Measurements from ENCODE around the gene RBSN.
"Not testable (repeated sequence)": the region's sequence is repeated elsewhere in the genome, so short reads cannot be mapped to it uniquely, and the experiment has no call there.

The RBSN gene

DNA sequence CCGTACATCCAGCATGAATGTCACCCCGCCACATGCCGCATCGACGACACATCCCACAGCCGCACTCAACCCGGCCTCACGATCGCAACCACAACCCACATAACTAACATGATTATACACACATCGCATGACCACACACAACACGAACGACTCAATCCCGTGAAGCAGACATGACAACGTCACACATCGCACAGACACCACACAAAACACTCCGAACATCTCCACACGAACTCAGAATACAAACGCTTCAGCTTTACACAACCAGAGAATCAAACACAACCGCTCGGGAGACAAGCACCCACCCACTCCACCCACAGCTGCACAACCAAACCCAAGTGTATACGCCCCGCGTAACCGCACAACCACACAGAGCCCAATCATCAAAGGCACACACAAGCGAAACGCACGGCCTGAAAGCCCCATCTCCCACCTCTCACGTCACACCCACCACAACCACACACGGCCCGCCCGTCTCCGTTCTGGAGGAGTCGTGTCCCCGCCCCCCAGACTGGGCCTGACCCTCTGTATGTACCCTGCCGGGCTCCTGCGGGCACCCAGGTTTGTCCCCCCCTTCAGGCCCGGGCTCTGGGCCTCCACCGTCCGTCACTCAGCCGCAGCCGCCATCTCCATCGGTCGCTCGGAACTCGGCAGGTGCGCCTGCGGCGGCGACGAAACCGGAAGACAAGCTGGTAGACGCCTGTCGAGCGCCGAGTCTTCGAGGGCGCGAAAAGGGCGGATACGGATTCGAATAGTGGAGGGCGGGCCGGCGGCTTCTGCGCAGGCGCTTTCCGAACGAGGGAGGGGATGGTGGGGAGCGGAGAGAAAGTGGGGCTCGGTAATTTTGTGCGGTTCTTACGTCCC, at the start of gene RBSN:
Gene RBSN (minus strand): TSS at position 646 of the 861 bp plus-strand sequence. CDS start 3,028 bp downstream, outside the sequence.
- DNase-seq (ENCODE audit: low read depth in 2 of 2): peak; percentile 82 to 86

DNA sequence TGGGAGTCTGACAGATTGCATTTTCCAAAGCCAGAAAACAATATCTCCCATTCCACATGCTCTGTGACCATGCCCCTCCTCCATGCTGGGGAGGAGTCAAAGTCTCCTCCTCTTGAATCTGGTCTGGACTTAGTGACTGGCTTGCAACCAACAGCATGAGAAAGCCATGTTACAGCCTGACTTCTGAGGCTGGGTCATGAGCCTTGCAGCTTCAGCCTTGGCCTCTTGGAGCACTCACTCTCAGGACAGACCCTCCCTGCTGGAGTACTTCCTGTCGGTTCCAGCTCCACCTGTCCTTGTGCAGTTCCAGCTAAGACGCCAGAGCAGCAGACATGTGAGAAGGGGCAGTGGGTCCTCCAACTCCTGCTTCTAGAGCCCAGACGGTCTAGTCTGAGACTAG, 49.7 kb upstream of the RBSN start:
- DNase-seq (ENCODE audit: low read depth in 2 of 2): no peak

DNA sequence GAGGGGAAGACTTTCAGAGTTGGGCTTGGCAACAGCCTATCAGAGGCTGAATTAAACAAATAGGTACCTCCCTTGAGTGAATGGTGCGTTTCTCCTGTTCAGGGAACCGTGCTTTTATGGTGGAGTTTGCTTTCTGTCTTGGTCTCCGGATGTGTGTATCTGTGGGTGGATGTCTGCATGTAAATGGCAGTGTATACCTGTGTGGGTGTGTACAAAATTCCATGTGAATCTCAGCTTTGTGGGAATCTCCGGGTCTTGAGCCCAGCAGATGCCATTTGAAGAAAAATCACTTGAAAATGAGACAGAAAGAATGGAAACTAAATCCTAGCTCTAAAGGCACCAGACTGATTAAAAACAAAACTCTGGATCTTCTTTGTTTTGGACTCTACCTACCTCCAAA, 37.9 kb upstream of the RBSN start:
- DNase-seq (ENCODE audit: low read depth in 2 of 2): not testable (repeated sequence)

DNA sequence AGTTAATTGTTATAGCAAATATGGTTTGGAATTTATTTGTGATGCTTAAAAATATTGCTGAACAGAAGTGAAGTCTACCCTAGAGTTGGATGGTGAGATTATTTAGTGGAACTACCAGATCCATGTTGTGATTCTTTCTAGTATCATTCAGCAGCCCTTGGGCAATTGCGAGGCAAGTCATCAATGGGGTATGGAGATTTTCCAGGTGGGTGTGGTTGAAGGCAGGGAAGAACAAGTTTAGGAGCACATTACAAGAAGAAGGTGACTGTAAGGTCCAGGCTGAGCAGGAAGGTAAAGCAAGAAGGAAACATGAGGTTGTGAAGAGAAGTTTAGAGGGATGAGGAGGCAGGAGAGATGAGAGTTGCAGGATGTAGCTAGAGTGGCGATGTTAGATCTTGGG, 36.0 kb upstream of the RBSN start:
- DNase-seq (ENCODE audit: low read depth in 2 of 2): not testable (repeated sequence)

DNA sequence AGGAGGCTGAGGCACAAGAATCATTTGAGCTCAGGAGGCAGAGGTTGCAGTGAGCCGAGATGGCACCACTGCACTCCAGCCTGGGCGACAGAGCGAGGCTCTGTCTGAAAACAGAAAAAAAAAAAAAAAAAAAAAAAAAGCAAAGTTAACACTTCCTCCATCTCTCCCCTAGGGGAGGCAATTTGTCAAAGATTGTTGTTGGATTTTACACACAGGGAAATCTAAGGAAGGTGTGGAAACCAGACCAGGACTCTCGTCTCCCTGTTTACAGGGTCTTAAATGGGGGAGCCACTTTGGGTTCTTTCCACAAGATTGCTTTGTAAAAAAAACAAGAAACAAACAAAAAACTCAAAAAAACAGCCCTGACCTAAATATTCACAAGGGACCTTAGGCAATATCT, 29.5 kb upstream of the RBSN start:
- DNase-seq (ENCODE audit: low read depth in 2 of 2): not testable (repeated sequence)

GRCh38 chr3:15126975-15127374, 28.0 kb upstream of the RBSN start:
- not testable (repeated sequence) for DNase-seq (ENCODE audit: low read depth in 2 of 2)

GRCh38 chr3:15122398-15122797, 23.4 kb upstream of the RBSN start:
- no peak for DNase-seq (ENCODE audit: low read depth in 2 of 2)

GRCh38 chr3:15121936-15122335, 23.0 kb upstream of the RBSN start:
- DNase-seq (ENCODE audit: low read depth in 2 of 2): no peak

- DNase-seq (ENCODE audit: low read depth in 2 of 2): no peak
Observed at GRCh38 chr3:15120986-15121385, 22.0 kb upstream of the RBSN start.

DNA sequence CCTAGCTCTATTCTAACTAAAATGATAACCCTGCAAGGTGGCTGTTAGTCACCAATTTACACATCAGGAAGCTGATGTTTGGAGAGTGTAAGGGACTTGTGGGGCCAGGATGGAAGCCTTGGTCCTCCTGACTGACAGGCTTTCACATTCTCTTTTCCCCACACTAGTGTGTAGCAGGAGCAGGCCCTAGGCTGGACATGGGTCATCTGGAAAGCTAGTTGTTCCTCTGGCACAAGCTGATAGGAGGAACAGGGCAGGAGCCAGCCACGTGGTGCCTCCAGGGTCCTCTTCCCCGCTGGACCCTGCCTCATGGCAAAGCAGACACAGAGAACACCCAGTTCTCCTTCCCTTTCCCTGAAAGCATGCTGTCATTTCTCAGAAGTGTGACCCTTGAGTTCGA, 18.1 kb upstream of the RBSN start:
- no peak for DNase-seq (ENCODE audit: low read depth in 2 of 2)

GRCh38 chr3:15116032-15116669, 17.2 kb upstream of the RBSN start:
- no peak for DNase-seq (ENCODE audit: low read depth in 2 of 2)

DNA sequence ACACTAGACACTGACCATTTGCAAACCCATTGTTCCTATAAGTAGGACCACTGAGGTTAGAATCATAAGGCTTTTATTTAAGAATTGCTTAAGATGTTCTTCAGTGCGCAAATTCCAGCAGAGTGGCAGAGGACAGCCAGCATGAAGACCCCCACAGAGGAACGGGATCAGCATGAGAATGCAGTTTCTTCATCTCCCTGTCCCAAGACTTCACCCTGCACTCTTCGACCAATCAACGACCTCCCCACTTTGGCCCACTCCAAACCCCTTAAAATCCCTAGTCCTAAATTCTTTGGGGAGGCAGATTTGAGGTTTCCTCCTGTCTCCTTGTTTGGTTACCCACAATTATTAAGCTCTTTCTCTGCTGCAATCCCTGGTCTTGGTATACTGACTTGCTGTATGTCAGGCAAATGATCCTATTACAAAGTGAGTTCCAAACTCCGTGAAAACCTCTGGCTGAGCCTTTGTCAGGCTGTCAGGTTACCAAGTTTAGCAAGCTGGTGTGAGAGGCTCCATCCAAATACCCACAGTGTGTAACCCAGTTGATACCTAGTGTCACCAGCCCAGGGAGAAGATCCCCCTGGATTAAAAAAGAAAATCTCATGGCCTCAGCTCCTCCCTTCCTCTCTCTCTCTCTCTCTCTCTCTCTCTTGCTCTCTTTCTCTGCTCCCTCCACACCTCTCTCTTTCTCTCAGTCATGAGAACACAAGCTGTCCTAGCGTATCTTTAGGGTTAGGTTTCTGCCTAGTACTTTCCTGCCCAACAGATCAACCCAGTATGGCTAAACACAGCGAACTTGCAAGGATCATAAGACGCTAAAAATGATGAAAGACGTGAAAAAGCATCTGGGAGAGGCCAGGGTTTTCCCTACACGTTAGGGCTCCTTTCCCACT, 15.8 kb upstream of the RBSN start:
- no peak for DNase-seq (ENCODE audit: low read depth in 2 of 2)

DNA sequence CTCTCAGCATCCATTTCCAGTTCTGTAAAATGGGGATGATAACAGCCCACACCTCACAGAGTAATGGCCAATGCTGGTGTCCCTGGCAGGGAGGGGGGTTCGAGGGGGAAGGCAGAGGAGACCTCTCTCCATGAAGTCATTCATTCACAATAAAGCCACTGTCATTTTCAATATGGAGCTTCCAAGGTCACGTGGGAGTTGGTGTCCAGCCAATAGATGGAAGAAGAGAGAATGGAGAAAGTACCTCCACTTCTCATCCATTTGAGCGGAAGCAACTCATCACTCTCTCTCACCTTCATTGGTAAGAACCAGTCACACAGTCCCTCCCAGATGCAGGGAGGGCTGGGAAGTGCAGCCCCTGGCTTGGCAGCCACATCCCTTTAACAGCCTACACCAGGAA, 14.9 kb upstream of the RBSN start:
- no peak for DNase-seq (ENCODE audit: low read depth in 2 of 2)

- no peak for DNase-seq (ENCODE audit: low read depth in 2 of 2)
Observed at GRCh38 chr3:15113471-15113870, 14.5 kb upstream of the RBSN start.

GRCh38 chr3:15112011-15112410, 13.1 kb upstream of the RBSN start:
- DNase-seq (ENCODE audit: low read depth in 2 of 2): no peak

DNA sequence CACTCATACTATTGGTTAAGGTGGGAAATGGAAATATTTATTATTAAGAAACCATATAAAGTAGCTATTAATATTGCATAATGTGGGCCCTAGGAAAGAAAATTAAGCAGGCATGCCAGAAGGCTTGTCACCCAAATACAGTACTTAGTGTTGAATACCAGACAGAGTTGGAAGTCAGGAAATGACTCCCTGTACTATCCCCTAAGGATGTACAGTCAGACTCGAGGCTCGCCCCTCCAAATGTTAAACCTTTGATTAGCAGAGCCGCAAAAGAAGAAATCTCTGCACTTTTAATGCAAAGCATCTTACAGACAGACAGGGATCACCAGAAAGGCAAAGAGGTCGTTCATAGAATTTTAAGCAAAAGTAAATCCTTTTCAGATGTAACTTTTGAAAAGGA, 11.3 kb upstream of the RBSN start:
- DNase-seq (ENCODE audit: low read depth in 2 of 2): peak in 1 of 2 experiments; percentile 18

DNA sequence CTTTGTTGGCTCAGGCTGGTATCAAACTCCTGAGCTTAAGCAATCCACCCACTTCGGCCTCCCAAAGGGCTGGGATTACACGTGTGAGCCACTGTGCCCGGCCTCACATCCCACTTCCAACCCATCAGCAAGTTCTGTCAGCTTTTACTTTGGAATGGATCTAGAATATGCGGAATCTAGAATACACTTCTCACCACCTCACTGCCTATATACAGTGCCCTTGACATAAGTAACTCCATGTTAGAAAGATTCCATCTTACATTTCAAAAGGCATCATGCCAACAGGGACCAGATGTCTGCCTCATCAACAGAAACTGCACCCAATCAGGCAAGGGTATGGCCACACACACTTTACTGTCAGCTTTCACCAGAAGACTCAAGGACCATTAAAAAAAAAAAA, 9.9 kb upstream of the RBSN start:
- no peak for DNase-seq (ENCODE audit: low read depth in 2 of 2)

DNA sequence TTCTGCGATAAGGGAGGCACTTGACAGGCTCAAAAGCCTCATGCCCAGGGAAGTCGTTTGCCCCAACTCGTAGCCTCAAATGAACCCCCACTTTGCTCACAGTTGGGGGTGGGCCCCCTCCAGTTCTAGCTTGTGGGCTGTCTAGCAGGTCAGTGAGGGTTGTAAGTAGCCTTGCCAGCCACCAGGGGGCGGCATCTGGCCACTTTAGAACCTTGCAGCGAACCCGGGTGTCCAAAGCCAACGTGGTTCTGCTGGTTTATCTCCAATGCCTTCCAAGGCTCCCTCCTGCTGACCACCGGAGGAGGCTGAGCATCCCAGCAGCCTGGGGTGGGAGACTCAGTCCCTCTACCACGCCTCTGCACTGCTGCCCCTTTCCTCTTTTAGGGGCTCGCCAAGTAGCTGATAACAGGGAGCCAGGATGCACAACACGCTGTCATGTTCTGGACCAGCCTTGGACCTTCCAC, 9.2 kb upstream of the RBSN start:
- no peak for DNase-seq (ENCODE audit: low read depth in 2 of 2)

DNA sequence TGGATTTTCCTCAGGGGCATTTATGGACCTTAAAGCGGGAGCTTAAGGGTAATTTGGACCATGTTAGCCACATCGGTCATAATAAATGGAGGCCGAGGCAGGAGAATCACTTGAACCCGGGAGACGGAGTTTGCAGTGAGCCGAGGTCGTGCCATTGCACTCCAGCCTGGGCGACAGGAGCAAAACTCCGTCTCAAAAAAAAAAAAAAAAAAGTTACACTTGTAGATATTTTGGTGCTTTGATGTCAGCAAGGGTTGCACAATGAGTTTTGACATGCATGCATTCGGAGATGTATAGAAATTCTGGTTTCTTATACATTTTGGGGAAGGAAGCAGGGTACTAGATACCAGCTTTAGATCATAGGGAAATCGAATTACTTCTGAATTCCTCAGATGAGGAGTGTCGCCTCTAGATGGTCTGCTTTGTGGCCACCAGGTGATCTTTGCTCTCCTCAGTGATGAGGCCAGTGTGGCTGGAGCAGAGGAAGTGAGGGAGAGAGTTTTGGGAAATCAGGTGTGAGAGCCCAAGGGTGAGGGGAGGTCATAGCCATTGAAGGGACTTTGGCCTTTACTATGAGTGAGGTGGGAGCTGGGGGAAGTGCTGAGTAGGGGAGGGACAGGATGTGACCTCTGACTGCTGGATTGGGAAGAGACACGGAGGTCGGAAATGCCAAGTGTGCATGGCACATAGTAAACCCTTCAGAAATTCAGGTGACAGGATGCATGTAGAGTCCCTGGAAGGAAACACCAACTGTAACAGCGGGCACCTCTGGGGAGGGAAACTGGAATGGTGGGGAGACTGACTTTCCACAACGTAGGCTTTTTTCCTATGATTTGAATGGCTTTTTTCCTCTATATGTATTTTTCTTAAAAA, 8.4 kb upstream of the RBSN start:
- no peak for DNase-seq (ENCODE audit: low read depth in 2 of 2)

DNA sequence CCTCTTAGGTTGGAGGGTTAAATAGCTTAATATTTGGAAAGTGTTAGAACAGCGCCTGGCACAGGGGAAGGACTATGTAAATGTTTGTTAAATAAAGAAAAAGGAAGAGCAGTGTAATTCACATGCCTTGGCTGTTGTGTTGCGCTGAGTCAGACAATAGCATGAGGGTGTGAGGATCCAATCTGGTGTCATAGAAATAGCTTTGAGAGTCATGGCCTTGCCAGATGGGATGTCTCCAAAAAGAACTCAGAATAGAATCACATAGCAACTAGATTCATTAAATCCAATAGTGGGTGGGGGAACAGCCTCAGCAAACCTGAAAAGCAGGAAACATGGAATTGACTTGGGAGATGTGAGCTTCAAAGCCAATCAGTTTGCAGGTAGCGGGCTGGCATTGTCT, 3.9 kb upstream of the RBSN start:
- DNase-seq (ENCODE audit: low read depth in 2 of 2): no peak

GRCh38 chr3:15102256-15102655, 3.3 kb upstream of the RBSN start:
- no peak for DNase-seq (ENCODE audit: low read depth in 2 of 2)

Measured in fibroblast of skin of left biceps (primary cell).